ENCODE data around the gene SLPI. TPM values are rescaled to one million over a fixed set of nuclear protein-coding genes. Genes with fewer than 3 reads are reported as not detected.

SLPI gene
- total and polyA plus RNA-seq, 2 experiments from 2014 or later: not detected

- Histone ChIP-seq H4K20me1 (replicated peaks; ENCODE audit: insufficient read depth) (no peaks in the 10 kb centered on the region), H3F3A (replicated peaks; ENCODE audit: low read depth) (0 out of 2 replicates have a peak, but pooled peaks cover 4% of the 10 kb centered on the region), H3K9me2 (ENCODE audit: insufficient read depth) (no peaks in the 10 kb centered on the region), H3K27ac (ENCODE audit: low read depth) (no peak overlapping the region), H3K27me3 (ENCODE audit: insufficient read depth) (peaks cover 40% of the 10 kb centered on the region), H3K4me3 (no peak overlapping the region), H3K4me1 (ENCODE audit: insufficient read depth) (0 out of 2 replicates have a peak, but pooled peaks cover 2% of the 10 kb centered on the region), H3K36me3 (ENCODE audit: insufficient read depth) (no peaks in the 10 kb centered on the region; the same call in 1 of the 2 replicates), H2AFZ (peak overlapping the region; percentile 53), H3K4me2 (no peak overlapping the region), H3K79me2 (replicated peaks; ENCODE audit: insufficient read depth) (no peaks in the 10 kb centered on the region)
- ATAC-seq: no peak
- no peak for TF ChIP-seq ETS1 (IDR thresholded peaks at IDR 0.05)
- no peak for TF ChIP-seq CREB1 (CRISPR knock-in tag; IDR thresholded peaks at IDR 0.05; ENCODE audit: low read depth)
- TF ChIP-seq, protein P1, sequence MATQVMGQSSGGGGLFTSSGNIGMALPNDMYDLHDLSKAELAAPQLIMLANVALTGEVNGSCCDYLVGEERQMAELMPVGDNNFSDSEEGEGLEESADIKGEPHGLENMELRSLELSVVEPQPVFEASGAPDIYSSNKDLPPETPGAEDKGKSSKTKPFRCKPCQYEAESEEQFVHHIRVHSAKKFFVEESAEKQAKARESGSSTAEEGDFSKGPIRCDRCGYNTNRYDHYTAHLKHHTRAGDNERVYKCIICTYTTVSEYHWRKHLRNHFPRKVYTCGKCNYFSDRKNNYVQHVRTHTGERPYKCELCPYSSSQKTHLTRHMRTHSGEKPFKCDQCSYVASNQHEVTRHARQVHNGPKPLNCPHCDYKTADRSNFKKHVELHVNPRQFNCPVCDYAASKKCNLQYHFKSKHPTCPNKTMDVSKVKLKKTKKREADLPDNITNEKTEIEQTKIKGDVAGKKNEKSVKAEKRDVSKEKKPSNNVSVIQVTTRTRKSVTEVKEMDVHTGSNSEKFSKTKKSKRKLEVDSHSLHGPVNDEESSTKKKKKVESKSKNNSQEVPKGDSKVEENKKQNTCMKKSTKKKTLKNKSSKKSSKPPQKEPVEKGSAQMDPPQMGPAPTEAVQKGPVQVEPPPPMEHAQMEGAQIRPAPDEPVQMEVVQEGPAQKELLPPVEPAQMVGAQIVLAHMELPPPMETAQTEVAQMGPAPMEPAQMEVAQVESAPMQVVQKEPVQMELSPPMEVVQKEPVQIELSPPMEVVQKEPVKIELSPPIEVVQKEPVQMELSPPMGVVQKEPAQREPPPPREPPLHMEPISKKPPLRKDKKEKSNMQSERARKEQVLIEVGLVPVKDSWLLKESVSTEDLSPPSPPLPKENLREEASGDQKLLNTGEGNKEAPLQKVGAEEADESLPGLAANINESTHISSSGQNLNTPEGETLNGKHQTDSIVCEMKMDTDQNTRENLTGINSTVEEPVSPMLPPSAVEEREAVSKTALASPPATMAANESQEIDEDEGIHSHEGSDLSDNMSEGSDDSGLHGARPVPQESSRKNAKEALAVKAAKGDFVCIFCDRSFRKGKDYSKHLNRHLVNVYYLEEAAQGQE (IDR thresholded peaks at IDR 0.05; ENCODE audit: unreplicated experiment): no peak
- TF ChIP-seq NANOG (IDR thresholded peaks at IDR 0.05; ENCODE audit: borderline replicate concordance): no peak
- Mint-ChIP-seq H3K4me1 (peaks cover 10% of the 10 kb centered on the region), H3K36me3 (ENCODE audit: low read depth) (peaks cover 11% of the 10 kb centered on the region; the same call in 2 of the 3 replicates), H3K27me3 (ENCODE audit: insufficient read depth, low read depth, poor library complexity) (peaks cover 30% of the 10 kb centered on the region), H3K9me3 (peaks cover 13% of the 10 kb centered on the region), H3K4me3 (no peak overlapping the region), H3K27ac (no peak overlapping the region)
- DNase-seq (ENCODE audit: low spot score): no peak
These were observed 35.7 kb upstream of the SLPI start for GRCh38 chr20:45289942-45290676.

- ATAC-seq: no peak
- no peak overlapping the region for H3K27ac Mint-ChIP-seq
- no peaks in the 10 kb centered on the region for H3K36me3 ChIP-seq (ENCODE audit: insufficient read depth)
- H3K4me1 Mint-ChIP-seq: peaks cover 10% of the 10 kb centered on the region
- H3K9me2 ChIP-seq (ENCODE audit: insufficient read depth): no peaks in the 10 kb centered on the region
- 0 out of 2 replicates have a peak, but pooled peaks cover 2% of the 10 kb centered on the region for H3K4me1 ChIP-seq (ENCODE audit: insufficient read depth)
- peaks cover 2% of the 10 kb centered on the region; the same call in 2 of the 3 replicates for H3K36me3 Mint-ChIP-seq (ENCODE audit: low read depth)
- no peaks in the 10 kb centered on the region for H3K79me2 ChIP-seq (replicated peaks; ENCODE audit: insufficient read depth)
- H3K4me3 Mint-ChIP-seq: no peak overlapping the region
- H3K4me2 ChIP-seq: no peak overlapping the region
- H2AFZ ChIP-seq: no peak overlapping the region
- H3K27me3 ChIP-seq (ENCODE audit: insufficient read depth): peaks cover 27% of the 10 kb centered on the region
- no peak for DNase-seq (ENCODE audit: low spot score)
- no peak overlapping the region for H3K27ac ChIP-seq (ENCODE audit: low read depth)
- no peaks in the 10 kb centered on the region for H3F3A ChIP-seq (replicated peaks; ENCODE audit: low read depth)
- H3K27me3 Mint-ChIP-seq (ENCODE audit: insufficient read depth, low read depth, poor library complexity): peaks cover 23% of the 10 kb centered on the region
- H3K9me3 Mint-ChIP-seq: peaks cover 2% of the 10 kb centered on the region
- H3K4me3 ChIP-seq: no peak overlapping the region
- no peaks in the 10 kb centered on the region for H4K20me1 ChIP-seq (replicated peaks; ENCODE audit: insufficient read depth)
- no peak for TF ChIP-seq EZH2 (IDR thresholded peaks at IDR 0.05; ENCODE audit: low read depth, unreplicated experiment)
- TF ChIP-seq ZNF114 (CRISPR knock-in tag; IDR thresholded peaks at IDR 0.05): no peak
- TF ChIP-seq CREB1 (CRISPR knock-in tag; IDR thresholded peaks at IDR 0.05; ENCODE audit: low read depth): no peak
- no peak for TF ChIP-seq POLR2AphosphoS5 (IDR thresholded peaks at IDR 0.05; ENCODE audit: low read depth)
- TF ChIP-seq EZH2phosphoT487 (IDR thresholded peaks at IDR 0.05; ENCODE audit: unreplicated experiment): no peak
- no peak for TF ChIP-seq STAT1 (IDR thresholded peaks at IDR 0.05; ENCODE audit: unreplicated experiment)
- TF ChIP-seq ZNF462 (CRISPR knock-in tag; IDR thresholded peaks at IDR 0.05): no peak
These were observed 34.5 kb upstream of the SLPI start for GRCh38 chr20:45288860-45289259.

Measured in GM23338 (cell line).